Kidney (tissue), 14 donors: Measurements from ENCODE around the gene SF3B1. TPM values are rescaled to one million over a fixed set of nuclear protein-coding genes. Genes with fewer than 3 reads are reported as not detected.

Experiments used
- DNase-seq, 5 donors: peaks; one replicate each; pipeline ENCODE4 v3.0.0-alpha.2; 2013 to 2020
- FAIRE-seq: peaks from 2 replicates; lab custom pipeline; 2012; peaks lifted over from hg19 to GRCh38; lab: Jason Lieb, UNC
- H3K27ac ChIP-seq, 2 donors: one replicate each; pipeline ENCODE4 v1.7.0; 2013; ENCODE audit warnings: low read depth in 2 of 2, low read length in 2 of 2, inconsistent platforms in 1 of 2
- H3K27me3 ChIP-seq: one replicate; pipeline ENCODE4 v1.7.1; 2013; ENCODE audit warnings: low read length, inconsistent platforms; ENCODE audit not compliant: control insufficient read depth, insufficient read depth
- H3K36me3 ChIP-seq, 3 donors: one replicate each; pipeline versions ENCODE4 v1.7.0 to v1.7.1; 2013; ENCODE audit warnings: low read length in 3 of 3, control low read depth in 1 of 3, inconsistent platforms in 1 of 3; ENCODE audit not compliant: insufficient read depth in 3 of 3, control insufficient read depth in 2 of 3
- H3K4me1 ChIP-seq, 3 donors: one replicate each; pipeline versions ENCODE4 v1.7.0 to v1.7.1; 2013; ENCODE audit warnings: low read length in 3 of 3, inconsistent platforms in 1 of 3, low read depth in 1 of 3; ENCODE audit not compliant: control insufficient read depth in 2 of 3, insufficient read depth in 2 of 3
- H3K4me3 ChIP-seq, 3 donors: one replicate each; pipeline versions ENCODE4 v1.7.0 to v1.8.1; 2013; ENCODE audit warnings: low read length in 3 of 3, control low read depth in 1 of 3, inconsistent platforms in 1 of 3
- H3K9ac ChIP-seq, 3 donors: one replicate each; pipeline versions ENCODE4 v1.7.0 to v1.7.1; 2013; ENCODE audit warnings: low read length in 3 of 3, control low read depth in 1 of 3, inconsistent platforms in 1 of 3
- H3K9me3 ChIP-seq, 3 donors: one replicate each; pipeline versions ENCODE4 v1.7.0 to v1.7.1; 2013; ENCODE audit warnings: low read length in 3 of 3, control low read depth in 1 of 3, inconsistent platforms in 1 of 3; ENCODE audit not compliant: control insufficient read depth in 2 of 3, insufficient read depth in 1 of 3
- CTCF ChIP-seq: IDR thresholded peaks from 3 replicates; pipeline ENCODE4 v1.5.1; 2012; ENCODE audit warnings: mild to moderate bottlenecking, moderate library complexity, borderline replicate concordance; ENCODE audit not compliant: insufficient read depth; ENCODE audit errors: extremely low read depth
- intact Hi-C: fragments of 100-400 bp; cut with DNase I; formaldehyde crosslinking; loops from one replicate; pipeline ENCODE4 v1.11.1; 2022
- polyA plus RNA-seq: library from polyadenylated mRNA; stranded (reverse); fragments of 350-450 nt; fragmentation: Illumina TruSeq; extraction: RNeasy Lipid Tissue Mini Kit (QIAGEN cat#74804); gene quantifications from one replicate; pipeline ENCODE4 v1.2.3, GENCODE V29; 2014; ENCODE audit warnings: low read depth, low replicate concordance; ENCODE audit not compliant: insufficient read depth
- total RNA-seq: library from RNA; stranded (reverse); fragmentation: NEBNext Ultra II Directional; extraction: Animal tissue kit (Norgen Biotek cat#: 25700); gene quantifications from one replicate; pipeline ENCODE4 v1.2.1, GENCODE V29; 2021
- donor health status: control.
- donor health status: control.
- donor health status: control.
- donor health status: control.
- donor health status: control.
- donor health status: DM: yes; HTN: yes; CAD: no.
- donor health status: Normal renal cell carcinoma (clear cell type).

SF3B1 gene
- total and polyA plus RNA-seq, 2 donors from 2014 or later: 185 to 244 TPM

DNA sequence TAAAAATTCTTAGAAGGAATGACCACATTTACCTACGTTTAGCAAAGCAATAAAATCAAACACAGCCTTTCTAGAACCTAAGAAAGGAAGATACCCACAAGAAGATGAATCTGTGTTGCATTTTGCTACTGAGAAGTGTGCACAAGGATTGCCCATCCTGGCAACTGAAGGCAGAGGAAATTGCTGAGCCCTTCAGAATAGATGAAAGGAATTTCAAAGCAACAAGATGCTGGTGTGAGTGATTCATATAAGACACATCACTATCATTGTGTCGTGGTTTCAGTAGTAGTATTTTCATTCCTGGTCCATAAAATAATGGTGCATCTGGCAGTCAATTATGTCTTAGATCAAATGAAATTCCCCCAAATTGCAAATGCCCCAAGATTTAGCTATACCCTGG, 75.9 kb downstream of the SF3B1 start:
- intact Hi-C loops: no loop called here
- no peak for FAIRE-seq
- Histone ChIP-seq H3K36me3 (no peaks in the 10 kb centered on the region), H3K4me1 (no peaks in the 10 kb centered on the region), H3K27ac (no peak overlapping the region), H3K9me3 (no peaks in the 10 kb centered on the region), H3K9ac (no peak overlapping the region), H3K4me3 (no peak overlapping the region), H3K27me3 (no peaks in the 10 kb centered on the region)
- no peak for TF ChIP-seq CTCF
- DNase-seq: no peak

- Histone ChIP-seq H3K9me3 (no peaks in the 10 kb centered on the region), H3K9ac (no peak overlapping the region), H3K27ac (no peak overlapping the region), H3K27me3 (no peaks in the 10 kb centered on the region), H3K4me1 (no peaks in the 10 kb centered on the region), H3K36me3 (no peaks in the 10 kb centered on the region), H3K4me3 (no peak overlapping the region)
- FAIRE-seq (no peak), DNase-seq (no peak)
- intact Hi-C loops: no loop called here
- TF ChIP-seq CTCF: no peak
Measured at GRCh38 chr2:197357986-197358385, 76.8 kb downstream of the SF3B1 start.

GRCh38 chr2:197356136-197356535, 78.7 kb downstream of the SF3B1 start:
- Histone ChIP-seq H3K9ac (no peak overlapping the region), H3K4me1 (no peaks in the 10 kb centered on the region), H3K36me3 (no peaks in the 10 kb centered on the region), H3K9me3 (no peaks in the 10 kb centered on the region), H3K27me3 (no peaks in the 10 kb centered on the region), H3K4me3 (no peak overlapping the region), H3K27ac (no peak overlapping the region)
- FAIRE-seq (no peak), DNase-seq (no peak)
- no peak for TF ChIP-seq CTCF
- intact Hi-C loops: no loop called here

DNA sequence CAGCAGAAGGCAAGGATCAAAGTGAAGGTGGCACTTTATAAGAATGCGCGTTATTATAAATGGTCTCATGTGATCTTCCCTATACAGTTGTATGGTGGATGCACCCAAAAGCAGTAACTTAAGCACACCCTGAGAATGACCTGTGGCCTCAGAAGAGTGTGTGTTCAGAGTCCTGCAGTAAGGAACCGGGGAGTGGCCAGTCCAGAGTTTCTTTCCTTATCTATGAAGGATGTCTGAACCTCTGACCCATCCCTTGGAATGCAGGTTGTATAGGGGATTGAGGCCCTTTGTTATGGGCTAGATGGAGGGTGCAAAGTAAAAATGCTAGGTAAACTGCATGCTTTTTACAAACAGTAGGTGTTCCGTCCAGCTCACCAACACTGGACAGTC, 80.7 kb downstream of the SF3B1 start:
- no peaks in the 10 kb centered on the region for H3K4me1 ChIP-seq
- no peak for TF ChIP-seq CTCF
- intact Hi-C loops: no loop called here
- DNase-seq (no peak), FAIRE-seq (no peak)
- H3K4me3 ChIP-seq: no peak overlapping the region
- H3K9ac ChIP-seq: no peak overlapping the region
- H3K27me3 ChIP-seq: no peaks in the 10 kb centered on the region
- H3K27ac ChIP-seq: no peak overlapping the region
- no peaks in the 10 kb centered on the region for H3K36me3 ChIP-seq
- H3K9me3 ChIP-seq: no peaks in the 10 kb centered on the region
